Thyroid gland (tissue), 4 donors: ENCODE results near the gene RAB6A.

ENCODE experiments used
- POLR2A ChIP-seq, 2 donors: fragments of 450-650 bp; IDR thresholded peaks; one replicate each; pipeline ENCODE4 v1.6.1; 2017; ENCODE audit warnings: antibody characterized with exemption in 2 of 2, mild to moderate bottlenecking in 2 of 2, moderate library complexity in 1 of 2
- TF ChIP-seq, protein P1 (sequence below), 6 experiments: fragments of 200-600 bp in 3 of 6; fragments of 450-650 bp in 3 of 6; sonication (generic) in 3 of 6; IDR thresholded peaks; one replicate each; pipeline ENCODE4 v1.5.1; 2016 to 2019; ENCODE audit warnings: antibody characterized with exemption in 6 of 6, mild to moderate bottlenecking in 2 of 6, inconsistent platforms in 1 of 6, moderate library complexity in 1 of 6

DNA sequence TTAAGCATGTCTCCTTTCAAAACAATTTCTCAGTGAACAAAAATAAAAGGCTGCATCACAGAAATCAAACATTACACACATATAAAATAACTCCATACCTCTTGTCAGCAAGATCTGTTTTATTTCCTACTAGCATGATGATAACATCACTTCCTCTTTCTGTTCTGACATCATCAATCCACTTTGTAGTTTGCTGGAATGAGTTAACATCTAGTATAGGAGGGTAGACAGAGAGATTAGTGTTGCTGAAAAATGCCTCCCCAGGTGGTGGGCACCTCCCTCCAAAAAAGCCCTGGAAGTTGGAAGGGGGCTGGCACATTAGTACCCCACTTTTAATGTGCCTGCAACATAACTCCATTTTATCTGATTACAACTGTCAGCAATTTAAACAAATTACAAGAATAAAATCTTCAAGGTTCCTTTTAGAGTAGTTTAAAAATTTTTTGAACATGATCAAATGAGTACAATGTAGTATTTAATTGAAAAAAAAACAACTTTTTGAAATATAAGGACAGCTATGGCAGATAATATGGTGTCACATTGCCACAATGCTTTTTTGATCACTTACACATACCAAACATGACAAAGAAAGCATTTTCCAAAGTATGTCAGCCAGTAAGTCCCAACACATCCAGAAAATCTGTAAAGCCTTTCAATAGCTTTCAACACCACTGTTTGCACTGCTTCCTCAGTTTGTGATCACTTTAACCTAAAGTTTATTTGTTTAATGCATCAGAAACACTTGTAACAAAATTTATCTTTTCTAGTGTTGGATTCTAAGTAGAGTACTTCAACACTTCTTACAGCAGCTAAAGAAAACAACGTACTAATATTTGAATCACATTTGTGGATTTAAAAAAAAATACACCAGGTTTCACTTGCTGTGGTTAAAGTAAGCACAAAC is 44.5 kb downstream of the RAB6A start:
- TF ChIP-seq, protein P1, sequence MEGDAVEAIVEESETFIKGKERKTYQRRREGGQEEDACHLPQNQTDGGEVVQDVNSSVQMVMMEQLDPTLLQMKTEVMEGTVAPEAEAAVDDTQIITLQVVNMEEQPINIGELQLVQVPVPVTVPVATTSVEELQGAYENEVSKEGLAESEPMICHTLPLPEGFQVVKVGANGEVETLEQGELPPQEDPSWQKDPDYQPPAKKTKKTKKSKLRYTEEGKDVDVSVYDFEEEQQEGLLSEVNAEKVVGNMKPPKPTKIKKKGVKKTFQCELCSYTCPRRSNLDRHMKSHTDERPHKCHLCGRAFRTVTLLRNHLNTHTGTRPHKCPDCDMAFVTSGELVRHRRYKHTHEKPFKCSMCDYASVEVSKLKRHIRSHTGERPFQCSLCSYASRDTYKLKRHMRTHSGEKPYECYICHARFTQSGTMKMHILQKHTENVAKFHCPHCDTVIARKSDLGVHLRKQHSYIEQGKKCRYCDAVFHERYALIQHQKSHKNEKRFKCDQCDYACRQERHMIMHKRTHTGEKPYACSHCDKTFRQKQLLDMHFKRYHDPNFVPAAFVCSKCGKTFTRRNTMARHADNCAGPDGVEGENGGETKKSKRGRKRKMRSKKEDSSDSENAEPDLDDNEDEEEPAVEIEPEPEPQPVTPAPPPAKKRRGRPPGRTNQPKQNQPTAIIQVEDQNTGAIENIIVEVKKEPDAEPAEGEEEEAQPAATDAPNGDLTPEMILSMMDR (IDR thresholded peaks at IDR 0.05) = no peak
- no peak for TF ChIP-seq POLR2A (IDR thresholded peaks at IDR 0.05)
